ENCODE results near the gene EPC2.
"Not testable (repeated sequence)": the region's sequence is repeated elsewhere in the genome, so short reads cannot be mapped to it uniquely, and the experiment has no call there.

Gene EPC2

DNA sequence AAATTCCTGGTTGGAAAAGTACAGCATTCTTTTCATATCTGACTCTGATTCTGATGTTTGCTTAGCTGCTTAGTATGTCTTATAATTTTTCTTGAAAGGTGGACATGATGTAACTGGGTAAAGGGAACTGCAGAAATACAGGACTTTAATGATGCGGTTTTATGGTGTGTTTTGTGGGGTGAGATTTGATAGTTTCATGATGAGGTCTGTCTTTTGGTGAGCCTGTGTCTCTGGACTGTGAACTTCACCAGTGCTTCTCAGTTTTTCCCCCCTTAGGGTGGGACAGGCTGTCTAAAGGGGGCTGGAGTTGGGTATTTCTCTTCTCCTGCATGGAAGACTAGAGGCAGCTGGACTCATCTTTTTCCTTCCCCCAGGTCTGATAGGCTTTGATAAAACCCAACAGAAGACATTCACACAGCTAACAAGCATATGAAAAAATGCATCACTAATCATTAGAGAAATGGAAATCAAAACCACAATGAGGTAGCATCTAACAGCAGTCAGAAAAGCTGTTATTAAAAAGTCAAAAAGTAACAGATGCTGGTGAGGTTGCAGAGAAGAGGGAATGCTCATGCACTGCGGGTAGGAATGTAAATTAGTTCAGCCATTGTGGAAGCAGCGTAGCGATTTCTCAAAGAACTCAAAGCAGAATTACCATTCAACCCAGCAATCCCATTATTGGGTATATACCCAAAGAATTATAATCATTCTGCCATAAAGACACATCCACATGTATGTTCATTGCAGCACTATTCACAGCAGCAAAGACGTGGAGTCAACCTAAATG is 77.6 kb downstream of the EPC2 start:
- DNase-seq (ENCODE audit: low read depth), result no peak

DNA sequence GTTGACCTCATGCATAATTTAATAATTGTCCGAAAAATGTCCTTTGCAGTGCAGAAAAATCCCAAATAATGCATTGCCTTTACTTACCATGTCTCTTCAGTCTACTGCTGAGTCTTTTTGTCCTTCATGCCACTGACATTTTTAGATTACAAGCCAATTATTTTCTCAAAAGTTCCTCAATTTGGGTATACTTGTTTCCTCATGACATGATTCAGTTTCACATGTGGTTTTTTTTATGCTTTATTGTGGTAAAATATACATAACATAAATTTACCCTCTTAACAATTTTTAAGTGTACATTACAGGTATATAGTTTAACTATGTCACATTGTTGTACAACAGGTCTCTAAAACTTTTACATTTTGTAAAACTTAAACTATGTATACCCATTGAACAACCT is 81.0 kb downstream of the EPC2 start:
- DNase-seq (ENCODE audit: low read depth), result no peak

GRCh38 chr2:148726228-148726627 is 81.7 kb downstream of the EPC2 start:
- no peak for DNase-seq (ENCODE audit: low read depth)

GRCh38 chr2:148730085-148730484 is 85.5 kb downstream of the EPC2 start:
- DNase-seq (ENCODE audit: low read depth), result no peak

DNA sequence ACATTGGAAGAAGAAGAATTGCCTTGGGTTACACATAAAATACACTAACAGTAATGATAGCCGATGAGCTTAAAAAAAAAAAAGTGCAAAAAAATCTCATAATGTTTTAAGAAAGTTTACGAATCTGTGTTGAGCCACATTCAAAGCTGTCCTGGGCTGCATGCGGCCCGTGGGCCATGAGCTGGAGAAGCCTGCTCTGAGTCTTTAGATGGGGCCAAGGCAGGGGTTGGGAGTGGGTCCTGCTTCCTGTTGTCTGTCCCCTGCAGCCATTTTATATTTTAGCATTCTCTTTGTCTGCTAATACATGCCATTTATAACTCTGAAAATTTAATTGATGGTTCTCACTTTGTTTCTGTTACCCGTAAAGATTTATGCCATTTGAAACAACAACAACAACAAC is 93.2 kb downstream of the EPC2 start:
- no peak for DNase-seq (ENCODE audit: low read depth)

- DNase-seq (ENCODE audit: low read depth), result no peak
Observed at GRCh38 chr2:148739454-148740105, 95.0 kb downstream of the EPC2 start.

DNA sequence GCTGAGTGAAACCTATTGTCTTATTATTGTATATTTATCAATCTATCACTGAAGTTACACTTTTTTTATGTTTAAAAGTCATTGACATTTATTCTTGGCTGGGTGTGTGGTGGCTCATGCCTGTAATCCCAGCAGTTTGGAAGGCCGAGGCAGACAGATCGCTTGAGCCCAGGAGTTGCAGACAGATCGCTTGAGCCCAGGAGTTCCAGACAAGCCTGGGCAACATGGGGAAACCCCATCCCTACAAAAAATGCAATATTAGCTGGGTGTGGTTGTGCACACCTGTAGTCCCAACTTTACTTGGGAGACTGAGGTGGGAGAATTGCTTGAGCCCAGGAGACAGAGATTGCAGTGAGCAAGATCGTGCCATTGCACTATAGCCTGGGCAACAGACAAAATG is 97.8 kb downstream of the EPC2 start:
- DNase-seq (ENCODE audit: low read depth), result no peak

DNA sequence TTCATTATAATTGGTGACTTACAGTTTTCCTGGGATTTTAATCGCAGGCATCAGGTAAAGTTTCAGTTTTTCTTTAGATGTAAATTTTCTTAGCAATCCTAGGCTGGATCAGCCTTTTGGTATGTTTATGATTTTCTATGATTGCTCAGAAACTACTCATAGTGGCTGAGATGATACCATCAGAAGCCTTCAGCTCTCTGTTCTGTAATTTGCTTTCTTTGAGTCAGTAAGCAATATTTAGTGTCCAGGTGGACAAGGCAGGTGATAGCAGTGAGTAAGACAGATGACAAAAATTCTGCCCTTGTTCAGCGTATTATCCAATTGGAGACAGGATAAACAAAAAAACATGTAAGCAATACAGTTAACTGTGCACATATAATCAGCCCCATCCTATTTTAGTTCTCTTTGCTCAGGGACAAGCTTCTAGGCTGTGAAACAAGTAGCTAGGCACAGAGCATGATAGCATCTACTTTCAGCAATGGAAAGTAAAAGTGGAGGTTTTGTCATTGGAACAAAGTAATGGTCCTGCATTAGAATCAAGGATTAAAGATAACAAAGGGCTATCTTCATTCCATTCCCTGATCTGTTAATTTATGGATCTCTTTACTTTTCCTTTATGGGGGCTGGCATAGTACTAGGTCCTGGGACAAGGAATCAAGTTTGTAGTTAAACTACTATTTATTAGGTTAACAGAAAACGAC is 100.8 kb downstream of the EPC2 start:
- no peak for DNase-seq (ENCODE audit: low read depth)

GRCh38 chr2:148746973-148747372 is 102.4 kb downstream of the EPC2 start:
- DNase-seq (ENCODE audit: low read depth), result no peak

- DNase-seq (ENCODE audit: low read depth), result no peak
Observed at GRCh38 chr2:148751907-148752306, 107.4 kb downstream of the EPC2 start.

GRCh38 chr2:148752977-148753376 is 108.4 kb downstream of the EPC2 start:
- DNase-seq (ENCODE audit: low read depth), result no peak

- no peak for DNase-seq (ENCODE audit: low read depth)
Observed at GRCh38 chr2:148754864-148755263, 110.3 kb downstream of the EPC2 start.

GRCh38 chr2:148756292-148756975 is 111.9 kb downstream of the EPC2 start:
- DNase-seq (ENCODE audit: low read depth), result no peak

DNA sequence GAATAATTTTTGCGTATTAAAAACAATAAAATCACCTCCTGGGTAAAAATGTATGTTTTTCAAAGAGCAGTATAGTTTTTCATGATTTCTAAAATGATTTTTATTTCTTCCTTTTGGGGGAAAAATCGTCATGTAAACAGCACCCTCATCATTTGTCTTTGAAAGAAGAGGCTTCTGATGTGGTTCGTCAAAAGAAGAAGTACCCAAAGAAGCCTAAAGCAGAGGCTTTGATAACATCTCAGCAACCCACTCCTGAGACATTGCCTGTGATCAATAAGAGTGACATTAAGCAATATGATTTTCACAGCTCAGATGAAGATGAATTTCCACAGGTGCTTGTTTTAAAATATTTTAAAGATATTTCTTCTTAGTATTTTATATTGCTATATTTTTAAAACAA is 120.3 kb downstream of the EPC2 start:
- DNase-seq (ENCODE audit: low read depth), result no peak

DNA sequence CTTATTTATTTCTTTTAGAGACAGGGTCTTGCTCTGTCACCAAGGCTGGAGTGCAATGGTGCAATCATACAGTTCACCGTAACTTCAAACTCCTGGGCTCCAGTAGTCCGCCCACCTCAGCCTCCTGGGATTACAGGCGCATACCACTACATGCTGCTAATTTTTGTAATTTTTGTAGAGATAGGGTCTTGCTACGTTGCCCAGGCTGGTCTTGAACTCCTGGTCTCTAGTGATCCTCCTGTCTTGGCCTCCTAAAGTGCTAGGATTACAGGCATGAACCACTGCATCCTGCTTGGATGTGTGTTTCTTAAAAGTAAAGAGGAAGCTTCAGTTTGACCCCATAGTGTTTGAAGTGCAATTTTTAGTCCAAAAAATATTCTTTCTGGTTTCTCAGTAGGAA is 125.5 kb downstream of the EPC2 start:
- no peak for DNase-seq (ENCODE audit: low read depth)

DNA sequence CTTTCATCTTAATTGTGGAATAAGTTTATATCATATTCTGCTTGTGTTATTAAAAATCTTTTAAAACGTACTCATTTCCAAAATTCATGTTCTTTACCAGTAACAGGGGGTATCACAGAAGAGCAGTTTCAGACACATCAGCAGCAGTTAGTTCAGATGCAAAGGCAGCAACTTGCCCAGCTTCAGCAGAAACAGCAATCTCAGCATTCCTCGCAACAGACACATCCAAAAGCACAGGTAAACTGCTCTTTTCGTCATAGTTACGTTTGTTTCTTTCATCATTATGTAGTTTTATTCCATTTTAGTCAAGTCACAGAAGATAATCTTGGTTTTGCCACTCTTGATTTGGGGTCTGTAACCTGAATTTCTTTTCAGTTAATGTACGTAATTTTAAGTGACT is 137.0 kb downstream of the EPC2 start:
- no peak for DNase-seq (ENCODE audit: low read depth)

DNA sequence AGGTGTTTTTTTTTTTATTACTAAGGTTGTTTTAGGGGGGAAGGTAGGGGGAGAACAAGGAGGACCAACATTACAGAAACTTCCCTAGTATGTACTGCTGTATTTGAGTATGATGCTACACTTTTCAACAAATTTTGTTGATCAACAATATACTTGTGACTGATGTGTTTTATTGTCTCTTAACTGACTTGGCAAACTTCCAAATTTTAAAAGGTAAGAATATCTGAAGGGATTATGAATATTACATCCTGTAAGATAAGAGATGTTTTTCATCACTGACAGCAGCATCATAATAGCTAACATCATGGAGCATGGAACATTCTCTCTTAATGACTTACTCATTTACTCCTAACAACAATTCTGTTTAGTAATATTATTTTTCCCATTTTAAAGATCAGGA is 144.5 kb downstream of the EPC2 start:
- DNase-seq (ENCODE audit: low read depth), result no peak

DNA sequence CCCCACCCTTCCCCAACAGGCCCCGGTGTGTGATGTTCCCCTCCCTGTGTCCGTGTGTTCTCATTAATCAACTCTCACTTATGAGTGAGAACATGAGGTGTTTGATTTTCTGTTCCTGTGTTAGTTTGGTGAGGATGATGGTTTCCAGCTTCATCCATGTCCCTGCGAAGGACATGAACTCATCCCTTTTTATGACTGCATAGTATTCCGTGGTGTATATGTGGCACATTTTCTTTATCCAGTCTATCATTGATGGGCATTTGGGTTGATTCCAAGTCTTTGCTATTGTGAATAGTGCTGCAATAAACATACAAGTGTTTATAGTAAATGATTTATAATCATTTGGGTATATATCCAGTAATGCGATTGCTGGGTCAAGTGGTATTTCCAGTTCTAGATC is 145.6 kb downstream of the EPC2 start:
- DNase-seq (ENCODE audit: low read depth), result not testable (repeated sequence)

- no peak for DNase-seq (ENCODE audit: low read depth)
Observed at GRCh38 chr2:148794558-148794957, 150.0 kb downstream of the EPC2 start.

DNA sequence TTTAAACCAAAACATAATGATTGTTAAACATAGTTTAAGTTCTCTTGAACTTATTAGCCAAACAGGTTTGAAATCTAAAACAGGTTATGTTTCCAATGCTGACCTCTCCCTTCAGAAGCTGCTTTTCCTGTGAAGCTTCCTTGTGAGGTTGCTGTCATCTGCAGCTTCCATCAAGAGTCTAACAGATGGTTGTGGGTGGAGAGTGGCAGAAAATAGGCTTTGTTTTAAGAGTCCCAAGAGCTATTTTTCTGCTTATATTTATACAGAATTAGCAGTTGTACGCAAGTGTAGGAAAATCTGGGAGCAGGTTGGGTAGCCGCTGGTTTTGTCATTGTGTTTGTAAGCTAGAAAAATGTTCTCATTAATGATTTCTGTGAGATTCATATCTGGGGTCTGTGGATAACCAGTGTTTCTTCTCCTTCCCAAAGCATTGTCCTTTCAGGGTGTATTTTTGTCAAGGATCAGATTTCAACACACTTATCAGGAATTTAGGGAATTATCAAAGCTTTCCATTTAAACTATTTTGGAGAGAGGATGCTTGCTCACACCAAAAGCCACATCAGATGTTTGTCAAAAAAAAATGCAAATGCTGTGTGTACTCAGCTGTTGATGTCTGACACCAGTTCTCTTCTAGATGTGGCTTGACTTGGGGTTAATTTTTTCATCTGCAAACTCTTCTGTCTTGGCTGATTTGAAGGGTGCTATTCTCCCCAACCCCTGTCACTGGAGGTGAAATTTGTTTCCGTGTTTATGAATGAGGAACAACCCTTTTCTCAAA is 152.4 kb downstream of the EPC2 start:
- DNase-seq (ENCODE audit: low read depth), result no peak

- no peak for DNase-seq (ENCODE audit: low read depth)
Observed at GRCh38 chr2:148802448-148803220, 158.1 kb downstream of the EPC2 start.
